ENCODE results near the gene PLD2.
"Not testable (repeated sequence)": the region's sequence is repeated elsewhere in the genome, so short reads cannot be mapped to it uniquely, and the experiment has no call there.

Gene PLD2

GRCh38 chr17:4858882-4859260 lies 51.9 kb downstream of the PLD2 start:
- no peak overlapping the region for H3K4me3 ChIP-seq (ENCODE audit: low read depth, low read length)
- DNase-seq (ENCODE audit: low read depth, low spot score), result no peak
- ChIA-PET CTCF (interaction anchor here (0.9 to 1.5 kb wide), 4 partner anchors 10 to 294 kb away, joined by 3 to 6 read pairs (median 4); no protein-coding TSS in a partner anchor), POLR2A (interaction anchor here (0.7 kb wide), 1 partner anchor 9 kb away, joined by 3 read pairs; no protein-coding TSS in a partner anchor)
- no peak for TF ChIP-seq CTCF (IDR thresholded peaks at IDR 0.05; ENCODE audit: insufficient read depth, low read length, missing control alignments)

GRCh38 chr17:4859816-4860625 lies 53.1 kb downstream of the PLD2 start:
- CTCF ChIA-PET, result interaction anchor here (1.0 to 2.2 kb wide), 5 partner anchors 10 to 73 kb away, joined by 3 to 10 read pairs (median 5); partner anchors contain the start of gene GLTPD2

GRCh38 chr17:4860651-4861050 lies 53.7 kb downstream of the PLD2 start:
- POLR2A ChIA-PET, result no interaction called here
- no peak overlapping the region for H3K4me3 ChIP-seq (ENCODE audit: low read depth, low read length)
- DNase-seq (ENCODE audit: low read depth, low spot score), result no peak
- CTCF ChIA-PET, result interaction anchor here (1.1 to 2.2 kb wide), 4 partner anchors 21 to 74 kb away, joined by 4 to 10 read pairs (median 6); partner anchors contain the start of gene GLTPD2
- TF ChIP-seq CTCF (IDR thresholded peaks at IDR 0.05; ENCODE audit: insufficient read depth, low read length, missing control alignments), result no peak

More at GRCh38 chr17:4859816-4860625, 53.1 kb downstream of the PLD2 start:
- no peak for TF ChIP-seq CTCF (IDR thresholded peaks at IDR 0.05; ENCODE audit: insufficient read depth, low read length, missing control alignments)
- DNase-seq (ENCODE audit: low read depth, low spot score), result no peak
- H3K4me3 ChIP-seq (ENCODE audit: low read depth, low read length), result no peak overlapping the region
- POLR2A ChIA-PET, result interaction anchor here (0.7 kb wide), 1 partner anchor 10 kb away, joined by 3 read pairs; no protein-coding TSS in a partner anchor

- ChIA-PET POLR2A (no interaction called here), CTCF (interaction anchor here (1.1 to 2.2 kb wide), 4 partner anchors 21 to 74 kb away, joined by 4 to 10 read pairs (median 6); partner anchors contain the start of gene GLTPD2)
- TF ChIP-seq CTCF (IDR thresholded peaks at IDR 0.05; ENCODE audit: insufficient read depth, low read length, missing control alignments), result no peak
Observed at GRCh38 chr17:4861052-4861451, 54.1 kb downstream of the PLD2 start.

GRCh38 chr17:4862720-4863119 lies 55.8 kb downstream of the PLD2 start:
- POLR2A ChIA-PET, result no interaction called here
- no peak for TF ChIP-seq CTCF (IDR thresholded peaks at IDR 0.05; ENCODE audit: insufficient read depth, low read length, missing control alignments)
- DNase-seq (ENCODE audit: low read depth, low spot score), result no peak

More at GRCh38 chr17:4861052-4861451, 54.1 kb downstream of the PLD2 start:
- DNase-seq (ENCODE audit: low read depth, low spot score), result no peak
- no peak overlapping the region for H3K4me3 ChIP-seq (ENCODE audit: low read depth, low read length)

GRCh38 chr17:4863321-4863720 lies 56.4 kb downstream of the PLD2 start:
- TF ChIP-seq CTCF (IDR thresholded peaks at IDR 0.05; ENCODE audit: insufficient read depth, low read length, missing control alignments), result no peak
- DNase-seq (ENCODE audit: low read depth, low spot score), result no peak
- CTCF ChIA-PET, result interaction anchor here (1.0 to 1.4 kb wide), 3 partner anchors 18 to 73 kb away, joined by 4 to 5 read pairs (median 5); no protein-coding TSS in a partner anchor
- no peak overlapping the region for H3K4me3 ChIP-seq (ENCODE audit: low read depth, low read length)
- POLR2A ChIA-PET, result no interaction called here

More at GRCh38 chr17:4862720-4863119, 55.8 kb downstream of the PLD2 start:
- H3K4me3 ChIP-seq (ENCODE audit: low read depth, low read length), result no peak overlapping the region
- CTCF ChIA-PET, result interaction anchor here (1.0 to 1.4 kb wide), 3 partner anchors 18 to 72 kb away, joined by 4 to 5 read pairs (median 5); no protein-coding TSS in a partner anchor

GRCh38 chr17:4867535-4867934 lies 60.6 kb downstream of the PLD2 start:
- POLR2A ChIA-PET; DNase-seq (ENCODE audit: low read depth, low spot score); H3K4me3 ChIP-seq (ENCODE audit: low read depth, low read length): not testable (repeated sequence)
- CTCF ChIA-PET, result interaction anchor here (1.1 kb wide), 1 partner anchor 77 kb away, joined by 4 read pairs; no protein-coding TSS in a partner anchor

GRCh38 chr17:4869058-4869998 lies 62.4 kb downstream of the PLD2 start:
- H3K4me3 ChIP-seq (ENCODE audit: low read depth, low read length); DNase-seq (ENCODE audit: low read depth, low spot score); POLR2A ChIA-PET: not testable (repeated sequence)
- CTCF ChIA-PET, result interaction anchor here (1.2 to 1.6 kb wide), 3 partner anchors 11 to 81 kb away, joined by 4 to 6 read pairs (median 5); partner anchors contain the start of gene GLTPD2

All from AG04449 (cell line).